Thyroid gland (tissue), 4 donors: ENCODE measurements around the gene MBD3.

Source experiments
- POLR2A ChIP-seq, 2 donors: fragments of 450-650 bp; IDR thresholded peaks; one replicate each; pipeline ENCODE4 v1.6.1; 2017; ENCODE audit warnings: antibody characterized with exemption in 2 of 2, mild to moderate bottlenecking in 2 of 2, moderate library complexity in 1 of 2
- TF ChIP-seq, protein P1 (sequence below), 6 experiments: fragments of 200-600 bp in 3 of 6; fragments of 450-650 bp in 3 of 6; sonication (generic) in 3 of 6; IDR thresholded peaks; one replicate each; pipeline ENCODE4 v1.5.1; 2016 to 2019; ENCODE audit warnings: antibody characterized with exemption in 6 of 6, mild to moderate bottlenecking in 2 of 6, inconsistent platforms in 1 of 6, moderate library complexity in 1 of 6

- no peak for TF ChIP-seq POLR2A (IDR thresholded peaks at IDR 0.05)
- TF ChIP-seq, protein P1, sequence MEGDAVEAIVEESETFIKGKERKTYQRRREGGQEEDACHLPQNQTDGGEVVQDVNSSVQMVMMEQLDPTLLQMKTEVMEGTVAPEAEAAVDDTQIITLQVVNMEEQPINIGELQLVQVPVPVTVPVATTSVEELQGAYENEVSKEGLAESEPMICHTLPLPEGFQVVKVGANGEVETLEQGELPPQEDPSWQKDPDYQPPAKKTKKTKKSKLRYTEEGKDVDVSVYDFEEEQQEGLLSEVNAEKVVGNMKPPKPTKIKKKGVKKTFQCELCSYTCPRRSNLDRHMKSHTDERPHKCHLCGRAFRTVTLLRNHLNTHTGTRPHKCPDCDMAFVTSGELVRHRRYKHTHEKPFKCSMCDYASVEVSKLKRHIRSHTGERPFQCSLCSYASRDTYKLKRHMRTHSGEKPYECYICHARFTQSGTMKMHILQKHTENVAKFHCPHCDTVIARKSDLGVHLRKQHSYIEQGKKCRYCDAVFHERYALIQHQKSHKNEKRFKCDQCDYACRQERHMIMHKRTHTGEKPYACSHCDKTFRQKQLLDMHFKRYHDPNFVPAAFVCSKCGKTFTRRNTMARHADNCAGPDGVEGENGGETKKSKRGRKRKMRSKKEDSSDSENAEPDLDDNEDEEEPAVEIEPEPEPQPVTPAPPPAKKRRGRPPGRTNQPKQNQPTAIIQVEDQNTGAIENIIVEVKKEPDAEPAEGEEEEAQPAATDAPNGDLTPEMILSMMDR (IDR thresholded peaks at IDR 0.05), result no peak
These were observed 68.2 kb downstream of the MBD3 start for GRCh38 chr19:1524287-1524971.
